Stimulated activated CD4-positive, alpha-beta T cell treated with anti-CD3 and anti-CD28 coated beads, Interleukin-4, amount 100 ng/mL, for 24 hours (primary cell): ENCODE measurements around the gene ACTN1.
"Not testable (repeated sequence)": the region's sequence is repeated elsewhere in the genome, so short reads cannot be mapped to it uniquely, and the experiment has no call there.

Experiments
- DNase-seq: peaks from one replicate; pipeline ENCODE4 v3.0.0-alpha.2; 2020

Gene ACTN1

DNA sequence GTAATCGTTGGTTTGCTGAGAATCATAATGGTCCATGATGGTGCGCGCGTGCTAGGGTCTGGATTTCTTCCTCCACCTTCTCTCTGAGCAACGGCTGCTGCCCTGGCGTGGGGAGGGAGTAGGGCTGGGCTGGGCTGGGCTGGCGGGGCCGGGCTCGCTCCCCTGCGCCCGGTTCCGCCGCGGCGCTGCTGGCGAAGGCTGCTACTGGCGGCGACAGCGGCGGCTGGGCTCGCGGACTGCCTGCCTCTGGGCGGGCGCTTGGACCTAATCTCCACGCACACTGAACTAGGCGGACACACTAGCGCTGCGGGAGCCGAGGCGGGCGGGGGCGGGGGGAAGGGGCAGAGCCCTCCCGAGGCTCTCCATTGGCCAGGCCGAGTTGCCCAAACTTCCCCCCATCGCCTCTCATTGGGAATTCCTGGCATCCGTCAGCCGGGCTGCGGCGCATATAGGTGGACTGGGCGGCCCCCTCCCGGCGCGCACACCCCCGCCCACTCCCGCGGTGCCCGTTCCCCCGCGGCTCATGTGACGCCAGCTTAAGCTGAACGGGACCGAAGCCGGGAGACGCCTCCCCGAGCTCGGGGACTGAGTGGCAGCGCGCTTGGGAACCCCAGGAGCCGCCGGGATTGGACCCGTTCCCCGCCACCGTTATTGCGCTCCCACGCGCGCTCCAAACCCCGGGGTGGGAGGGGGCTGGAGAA is at the start of gene ACTN1:
ACTN1 (minus strand) TSS at position 282 of the 701 bp plus-strand sequence; CDS start at position 36, 246 bp downstream.
- DNase-seq = peak; percentile 75

DNA sequence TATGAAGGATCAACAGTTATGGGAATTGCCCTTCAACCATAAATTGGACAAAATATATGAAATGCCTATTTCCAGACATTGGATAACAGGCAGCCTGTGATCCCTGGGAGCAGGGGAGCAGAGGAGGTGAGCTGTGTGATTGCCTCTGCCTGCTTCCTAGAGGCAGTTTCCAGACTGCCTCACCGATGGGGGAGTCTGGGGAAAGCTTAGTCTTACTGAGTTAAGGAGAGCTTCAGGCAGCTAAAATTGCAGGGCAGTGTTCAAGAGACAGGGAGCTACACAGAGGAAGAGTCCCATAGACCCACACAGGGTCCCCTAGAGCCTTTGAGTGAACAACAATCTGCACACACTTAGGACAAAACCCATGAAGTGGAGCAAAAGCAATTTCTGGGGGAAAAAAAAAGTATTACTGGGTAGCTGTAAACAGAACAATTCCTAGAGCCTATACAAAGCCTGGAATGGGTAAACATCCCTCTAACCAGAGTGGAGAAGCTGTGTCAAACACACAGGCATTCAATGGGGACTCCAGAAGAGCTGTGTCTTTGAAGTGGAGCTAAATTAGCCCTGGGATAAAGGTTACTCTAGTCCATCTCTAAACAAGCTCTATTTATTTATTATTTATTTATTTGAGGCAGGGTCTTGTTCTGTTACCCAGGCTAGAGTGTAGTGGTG is 48.3 kb upstream of the ACTN1 start:
- no peak for DNase-seq

DNA sequence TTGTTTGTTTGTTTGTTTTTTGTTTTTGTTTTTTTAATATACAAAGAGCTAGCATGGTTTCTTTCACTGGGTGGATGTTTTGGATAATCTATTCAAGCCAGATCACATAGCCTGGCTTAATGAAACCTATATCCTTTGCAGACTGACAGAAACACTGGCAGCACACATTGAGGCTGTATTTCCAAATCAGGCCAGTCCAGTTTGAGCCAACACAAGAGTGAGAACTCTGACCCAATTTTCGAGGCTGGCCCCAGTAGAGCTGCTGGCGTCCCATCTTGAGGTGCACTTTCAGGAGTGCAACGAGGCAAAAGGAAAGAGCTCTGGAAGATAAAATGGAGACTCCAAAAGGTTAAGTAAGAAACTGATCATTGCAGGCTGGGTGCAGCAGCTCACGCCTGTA is 43.9 kb upstream of the ACTN1 start:
- DNase-seq = no peak

DNA sequence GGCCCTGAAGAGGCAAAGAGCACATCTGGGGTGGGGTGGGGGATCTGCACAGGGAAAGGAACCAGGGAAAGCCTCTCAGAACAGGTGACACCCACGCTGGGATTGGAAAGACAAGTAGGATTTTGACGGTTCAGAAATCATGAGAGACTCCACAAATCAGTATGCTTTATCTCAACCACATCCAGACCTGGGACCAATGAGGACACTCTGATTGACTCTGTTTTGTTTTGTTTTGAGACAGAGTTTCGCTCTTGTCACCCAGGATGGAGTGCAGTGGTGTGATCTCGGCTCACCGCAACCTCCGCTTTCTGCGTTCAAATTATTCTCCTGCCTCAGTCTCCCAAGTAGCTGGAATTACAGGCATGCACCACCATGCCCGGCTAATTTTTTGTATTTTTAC is 43.0 kb upstream of the ACTN1 start:
- DNase-seq = not testable (repeated sequence)

DNA sequence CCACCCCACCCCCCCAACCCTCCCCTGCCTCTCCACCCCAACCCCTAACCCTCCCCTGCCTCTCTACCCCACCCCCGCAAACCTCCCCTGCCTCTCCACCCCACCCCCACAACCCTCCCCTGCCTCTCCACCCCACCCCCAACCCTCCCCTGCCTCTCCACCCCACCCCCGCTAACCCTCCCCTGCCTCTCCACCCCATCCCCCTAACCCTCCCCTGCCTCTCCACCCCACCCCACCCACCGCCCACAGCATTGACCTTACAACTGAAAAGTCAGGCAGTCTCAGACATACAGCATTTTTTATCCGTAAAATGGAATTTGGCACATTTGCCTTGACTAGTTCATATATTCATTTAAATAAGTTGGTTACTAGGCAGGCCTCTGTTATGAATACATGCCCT is 38.6 kb upstream of the ACTN1 start:
- DNase-seq = no peak

DNA sequence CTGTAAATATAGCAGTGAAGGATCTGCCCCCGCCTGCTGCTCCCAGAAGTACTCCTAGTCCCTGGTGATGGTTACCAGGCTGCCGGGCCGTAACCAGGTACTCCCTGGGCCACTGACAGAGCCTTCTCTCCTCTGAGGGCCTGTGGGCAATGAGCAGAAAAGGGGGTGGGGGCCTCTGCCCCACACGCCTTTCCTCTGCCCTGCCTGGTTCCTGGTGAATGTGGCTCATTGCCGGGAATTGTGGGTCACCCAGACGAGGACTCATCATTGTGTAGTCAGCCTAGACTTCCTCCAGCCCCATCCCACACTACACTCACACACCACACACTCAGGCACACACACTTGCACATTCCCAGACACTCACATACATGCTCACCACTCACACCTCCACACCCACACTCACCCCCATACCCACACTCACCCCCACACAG is 35.7 kb upstream of the ACTN1 start:
- no peak for DNase-seq

DNA sequence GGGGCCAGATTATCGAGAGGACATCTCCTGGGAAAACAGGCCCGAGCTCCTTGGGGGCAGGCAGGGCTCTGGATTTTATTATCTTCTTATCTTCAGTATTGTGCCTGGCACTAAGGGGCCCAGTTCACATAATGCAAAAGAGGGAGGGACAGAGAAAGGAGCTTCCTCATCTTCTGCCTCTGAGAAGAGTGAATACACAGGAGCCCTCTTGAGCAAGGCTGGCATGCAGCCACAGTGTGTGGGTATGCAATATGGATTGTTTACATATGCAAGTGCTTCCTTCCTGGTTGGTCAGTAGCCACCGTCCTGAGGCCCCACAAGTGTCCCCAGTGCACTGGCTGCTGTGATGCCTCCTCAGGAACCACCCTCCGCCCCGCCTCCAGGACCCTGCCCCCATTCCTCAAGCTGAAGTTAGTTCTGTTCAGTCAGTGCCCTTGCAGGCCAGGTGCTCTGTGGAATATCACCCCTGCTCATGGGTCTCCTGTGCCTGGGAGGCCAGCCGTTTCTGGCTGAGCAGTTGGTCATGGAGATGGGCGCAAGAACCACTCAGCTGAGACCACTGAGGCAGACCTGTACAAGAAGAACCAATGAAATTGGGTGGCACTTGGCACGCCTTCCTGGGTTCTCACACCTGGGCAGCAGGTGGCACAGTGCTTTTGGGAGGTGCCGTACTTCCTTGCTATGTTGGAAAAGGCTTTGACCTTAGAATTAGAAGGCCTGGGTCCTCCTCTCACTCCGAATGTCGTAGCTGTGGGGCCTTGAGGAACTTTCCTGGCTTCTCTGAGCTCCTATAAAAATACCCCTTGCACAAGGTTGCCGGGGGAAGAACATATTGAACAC is 35.1 kb upstream of the ACTN1 start:
- no peak for DNase-seq

DNA sequence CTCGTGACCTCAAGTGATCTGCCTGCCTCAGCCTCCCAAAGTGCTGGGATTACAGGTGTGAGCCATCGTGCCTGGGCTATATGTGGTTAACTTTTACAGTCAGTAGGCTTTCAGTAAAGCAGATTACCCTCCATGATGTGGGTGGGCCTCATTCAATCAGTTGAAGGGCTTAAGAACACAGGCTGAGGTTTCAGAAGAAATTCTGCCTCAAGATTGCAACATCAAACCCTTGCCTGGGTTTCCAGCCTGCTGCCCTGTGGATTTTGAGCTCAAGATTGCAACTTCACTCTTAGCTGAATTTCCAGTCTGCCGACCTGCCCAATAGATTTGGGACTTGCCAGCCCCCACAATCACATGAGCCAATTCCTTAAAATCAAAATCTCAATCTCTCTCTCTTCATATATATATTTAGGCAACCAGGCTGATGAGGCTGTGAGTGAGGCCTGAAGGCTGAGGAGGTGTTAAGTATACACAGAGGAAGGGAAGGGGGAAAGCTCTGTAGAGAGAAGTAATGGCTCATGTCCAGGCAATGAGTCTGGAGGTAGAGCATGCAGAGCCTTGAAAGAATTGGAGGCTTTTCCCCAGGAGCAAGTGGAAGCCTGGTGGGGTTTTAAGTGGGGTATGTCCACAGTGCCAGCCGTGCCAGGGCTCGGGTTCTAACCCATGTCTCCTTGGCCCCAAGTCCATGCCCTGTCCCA is 33.3 kb upstream of the ACTN1 start:
- no peak for DNase-seq

DNA sequence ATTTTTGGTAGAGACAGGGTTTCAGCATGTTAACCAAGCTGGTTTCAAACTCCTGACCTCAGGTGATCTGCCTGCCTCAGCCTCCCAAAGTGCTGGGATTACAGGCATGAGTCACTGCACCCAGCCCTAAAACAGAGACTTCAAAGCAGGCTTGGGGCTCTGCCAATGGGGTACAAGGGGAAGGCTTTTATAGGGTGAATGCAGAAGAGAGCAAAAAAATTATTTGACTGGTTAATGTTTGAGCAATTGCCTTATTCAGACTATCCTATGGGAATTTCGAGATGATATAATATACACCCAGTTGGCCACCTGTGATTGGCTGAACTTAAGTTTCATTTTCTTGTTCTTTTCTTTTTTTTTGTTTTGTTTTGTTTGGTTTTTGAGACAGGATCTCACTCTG is 31.5 kb upstream of the ACTN1 start:
- DNase-seq = no peak

DNA sequence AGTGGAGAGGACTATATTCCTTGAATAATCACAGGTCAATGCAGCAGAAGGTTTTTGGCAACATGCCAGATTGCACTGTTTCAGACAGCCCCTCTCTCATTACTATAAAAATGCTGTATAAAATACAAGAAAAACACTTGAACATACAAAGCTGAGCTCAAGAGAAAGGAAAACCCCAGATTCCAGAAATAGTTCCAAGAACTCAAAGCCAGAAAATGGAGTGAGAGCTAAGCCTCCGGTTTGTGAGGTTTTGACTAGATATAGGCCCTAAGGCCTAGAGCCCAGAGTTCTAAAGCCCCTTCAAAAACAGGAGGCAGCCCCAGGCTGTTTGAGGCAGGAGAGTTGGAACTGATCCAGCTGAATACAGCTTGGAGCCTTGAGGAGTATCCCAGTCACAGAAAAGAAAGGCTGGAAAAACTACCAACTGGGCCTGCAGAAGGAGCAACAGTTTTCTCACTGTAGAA is 29.4 kb upstream of the ACTN1 start:
- no peak for DNase-seq

DNA sequence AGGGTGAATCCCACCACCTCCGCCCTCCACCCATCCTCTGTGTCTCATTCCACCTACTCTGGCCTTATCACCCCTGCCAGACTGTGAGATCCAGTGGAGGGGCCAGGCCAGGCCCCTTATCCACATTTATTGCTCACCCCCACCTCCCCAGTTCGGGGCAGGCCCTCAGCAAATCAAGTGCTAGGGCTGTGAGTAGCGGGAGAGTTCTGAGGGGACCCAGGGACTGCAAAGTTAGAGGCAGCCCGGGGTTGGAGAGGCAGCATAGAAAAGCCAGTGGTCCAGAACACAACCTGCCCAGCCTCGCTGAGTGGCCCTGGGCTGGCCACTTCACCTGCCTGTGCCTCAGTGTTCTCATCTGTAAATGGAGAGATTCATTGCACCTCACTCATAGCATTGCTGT is 27.2 kb upstream of the ACTN1 start:
- DNase-seq = no peak

DNA sequence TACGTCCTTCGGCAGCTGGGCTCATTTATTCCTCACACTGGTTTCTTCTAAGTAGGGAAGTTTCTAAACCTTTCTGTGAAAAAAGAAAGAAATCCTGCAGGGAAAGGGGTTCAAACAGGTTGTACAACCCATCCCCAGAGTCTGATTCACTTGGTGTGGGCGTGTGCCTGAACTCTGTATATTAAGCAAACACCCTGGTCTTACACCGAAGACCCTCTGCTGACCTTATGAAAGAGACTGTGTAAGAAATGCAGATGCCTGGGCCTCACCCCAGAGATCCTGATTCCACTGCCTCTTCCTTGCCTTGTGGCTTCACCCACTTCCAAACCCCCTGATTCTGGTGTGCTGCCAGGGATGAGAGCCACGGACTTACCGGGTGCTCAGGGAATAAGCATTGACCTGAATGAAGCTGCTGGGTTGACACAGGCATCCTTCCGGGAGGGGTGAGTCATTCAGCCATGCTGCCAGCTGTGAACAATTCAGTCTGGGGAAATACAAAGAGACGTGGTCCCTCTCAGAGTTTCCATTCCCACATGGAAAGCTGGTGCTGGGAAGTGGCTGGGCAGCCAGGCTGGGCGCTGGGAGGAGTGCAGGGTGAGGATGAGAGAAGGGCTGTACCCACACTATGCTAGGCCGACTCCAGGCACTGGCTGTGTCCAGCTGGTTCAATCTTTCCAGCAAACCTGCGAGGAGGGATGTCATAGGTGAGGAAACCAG is 26.5 kb upstream of the ACTN1 start:
- DNase-seq = no peak

DNA sequence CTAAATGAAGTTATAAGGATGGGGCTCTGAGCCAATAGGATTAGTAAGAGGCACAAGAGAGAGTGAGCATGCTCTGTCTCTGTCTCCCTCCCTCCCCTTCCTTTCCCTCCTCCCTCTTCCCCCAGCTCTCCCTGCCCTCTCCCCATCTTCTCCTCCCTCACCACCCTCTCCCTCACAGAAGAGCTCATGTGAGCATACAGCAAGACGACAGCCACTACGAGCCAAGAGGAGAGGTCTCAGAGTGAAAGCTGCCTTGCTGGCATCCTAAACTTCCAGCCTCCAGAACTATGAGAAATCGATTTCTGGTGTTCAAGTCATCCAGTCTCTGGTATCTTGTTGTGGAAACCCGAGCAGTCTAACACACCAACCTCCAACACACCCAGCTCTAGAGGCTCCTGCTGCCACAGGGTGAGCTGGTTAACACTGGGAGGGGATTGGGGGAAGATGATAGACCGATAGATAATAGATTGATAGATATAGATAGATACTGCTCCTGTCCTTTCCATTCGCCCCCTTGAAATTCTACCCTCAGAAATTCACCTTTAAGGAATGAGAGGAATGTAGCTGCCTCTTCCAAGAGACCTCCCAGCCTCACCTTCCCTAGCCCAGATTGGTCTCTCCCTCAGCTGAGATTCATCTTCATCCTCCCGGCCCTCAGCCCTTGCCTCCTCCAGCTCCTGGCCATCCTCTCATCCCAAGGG is 25.8 kb upstream of the ACTN1 start:
- DNase-seq = no peak

DNA sequence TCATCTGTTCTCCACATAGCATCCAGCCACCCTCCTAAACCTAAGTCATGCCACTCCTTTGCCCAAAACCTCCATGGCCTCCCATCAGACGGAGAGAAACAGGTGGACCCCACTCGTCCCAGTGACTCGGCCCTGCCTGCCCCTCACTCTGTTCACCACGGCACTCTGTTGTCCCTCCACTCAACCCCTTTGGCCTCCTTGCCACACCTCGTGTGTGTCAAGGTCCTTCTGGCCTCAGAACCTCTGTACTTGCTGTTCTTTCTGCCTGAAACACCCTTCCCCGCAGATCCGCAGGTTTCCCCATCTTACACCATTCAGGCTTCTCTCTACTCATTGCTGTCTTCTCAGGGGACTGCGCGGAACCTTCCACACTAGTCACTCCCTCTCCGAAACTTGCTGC is 24.5 kb upstream of the ACTN1 start:
- DNase-seq = no peak

DNA sequence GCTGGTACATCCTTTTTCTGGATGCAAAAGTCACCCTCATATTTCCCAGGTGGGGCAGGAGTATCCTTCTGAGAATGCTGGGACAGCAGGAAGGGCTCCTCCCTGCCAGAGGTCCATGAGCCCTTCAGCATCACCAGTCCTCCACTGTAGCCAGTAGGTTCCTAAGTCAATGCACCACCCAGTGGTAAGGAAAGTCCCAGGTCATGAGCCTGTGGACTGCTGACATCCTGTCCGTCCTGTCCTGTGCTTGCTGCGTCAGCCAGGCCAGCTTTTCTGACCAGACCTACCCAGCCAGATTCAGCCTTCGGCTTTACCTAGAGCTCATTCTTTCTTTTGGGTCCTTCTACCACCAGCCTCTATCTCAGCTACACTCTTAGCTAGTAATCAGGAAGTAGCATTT is 23.0 kb upstream of the ACTN1 start:
- DNase-seq = no peak

DNA sequence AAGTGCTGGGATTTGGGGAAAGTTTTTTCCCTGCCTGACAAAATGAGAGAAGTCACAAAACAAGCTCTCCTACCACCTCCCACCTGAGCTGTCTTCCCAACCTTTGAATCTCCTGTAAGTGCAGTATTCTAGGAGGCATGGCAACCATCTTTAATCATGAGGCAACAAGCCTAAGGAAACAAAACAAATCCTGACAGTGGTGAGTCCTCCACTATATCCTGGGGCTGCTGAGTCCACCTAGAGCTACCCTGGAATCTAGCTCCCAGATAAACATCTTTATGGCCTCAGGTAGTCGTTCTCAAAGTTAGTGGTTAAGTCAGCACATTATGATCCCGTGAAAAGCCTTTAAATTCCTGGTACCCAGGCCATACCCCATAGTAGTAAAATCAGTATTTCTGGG is 22.3 kb upstream of the ACTN1 start:
- DNase-seq = no peak

DNA sequence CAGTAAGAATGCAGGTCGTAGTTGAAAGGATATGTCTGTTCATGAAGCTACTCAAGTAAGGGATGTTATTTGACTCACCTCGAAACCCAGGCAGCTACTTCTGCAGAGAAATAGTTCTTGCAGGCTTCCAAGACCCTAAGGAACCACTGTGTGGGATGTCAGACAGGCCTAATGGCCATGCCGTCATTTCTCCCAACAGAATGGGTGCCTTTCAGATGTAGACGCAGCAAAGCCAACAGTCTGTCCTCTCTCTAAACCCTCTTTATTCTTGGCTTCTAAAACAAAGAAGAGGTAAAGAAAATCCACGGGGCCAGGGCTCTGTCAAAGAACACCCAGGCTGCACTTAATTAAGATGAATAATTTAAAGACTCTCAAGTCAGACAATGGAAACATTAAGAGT is 19.0 kb upstream of the ACTN1 start:
- DNase-seq = no peak

DNA sequence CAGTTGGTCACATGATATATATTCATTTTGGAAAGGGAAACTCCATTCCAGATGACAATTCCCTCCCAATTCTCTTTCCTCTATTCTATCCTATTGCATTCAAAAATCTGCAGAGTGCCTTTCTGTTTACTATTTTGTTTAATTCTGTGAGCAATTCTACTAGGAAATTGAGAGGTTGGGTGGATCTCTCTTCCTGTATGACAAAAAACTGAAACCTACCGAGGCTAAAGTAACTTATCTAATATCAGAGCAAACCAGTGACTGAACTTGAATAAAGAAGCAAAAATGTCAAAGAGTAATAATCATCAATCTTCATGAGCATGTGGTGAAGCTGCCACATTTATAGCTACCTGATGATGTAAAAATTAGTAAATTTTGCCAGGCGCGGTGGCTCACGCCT is 16.6 kb upstream of the ACTN1 start:
- no peak for DNase-seq

DNA sequence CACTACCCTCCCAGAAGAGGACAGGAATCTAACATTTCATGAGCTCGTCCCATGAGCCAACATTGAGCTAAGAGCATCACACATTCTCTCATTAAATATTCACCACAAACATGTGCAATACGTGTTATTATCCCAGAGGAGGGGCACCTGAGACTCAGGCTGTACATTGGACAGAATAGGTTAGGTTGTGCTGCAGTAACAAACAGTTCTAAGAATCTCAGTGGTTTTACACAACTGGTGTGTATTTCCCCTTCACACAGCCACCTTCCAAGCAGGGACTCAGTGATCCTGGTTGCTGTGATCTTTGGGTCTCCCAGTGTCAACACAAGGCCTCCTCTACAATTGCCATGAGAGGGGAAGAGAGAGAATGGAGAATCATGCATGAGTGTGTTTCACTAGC is 15.0 kb upstream of the ACTN1 start:
- no peak for DNase-seq

DNA sequence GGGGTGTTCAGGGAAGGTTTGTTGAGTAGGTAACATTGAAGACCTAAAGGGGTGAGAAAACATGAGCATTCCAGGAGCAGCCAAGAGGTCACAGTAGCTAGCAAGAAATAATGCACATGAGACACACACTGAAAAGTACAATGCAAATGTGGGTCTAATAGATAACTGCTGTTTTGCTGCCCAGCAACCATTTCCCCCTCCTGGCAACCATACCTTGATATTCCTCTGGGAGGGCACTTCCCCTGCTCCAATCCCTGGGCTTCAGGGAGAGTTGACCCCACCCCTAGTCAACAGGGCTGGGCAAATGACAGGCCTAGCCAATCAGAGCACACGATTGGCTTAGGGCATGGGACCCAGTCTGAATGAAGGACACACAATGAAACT is 8.5 kb upstream of the ACTN1 start:
- DNase-seq = no peak

DNA sequence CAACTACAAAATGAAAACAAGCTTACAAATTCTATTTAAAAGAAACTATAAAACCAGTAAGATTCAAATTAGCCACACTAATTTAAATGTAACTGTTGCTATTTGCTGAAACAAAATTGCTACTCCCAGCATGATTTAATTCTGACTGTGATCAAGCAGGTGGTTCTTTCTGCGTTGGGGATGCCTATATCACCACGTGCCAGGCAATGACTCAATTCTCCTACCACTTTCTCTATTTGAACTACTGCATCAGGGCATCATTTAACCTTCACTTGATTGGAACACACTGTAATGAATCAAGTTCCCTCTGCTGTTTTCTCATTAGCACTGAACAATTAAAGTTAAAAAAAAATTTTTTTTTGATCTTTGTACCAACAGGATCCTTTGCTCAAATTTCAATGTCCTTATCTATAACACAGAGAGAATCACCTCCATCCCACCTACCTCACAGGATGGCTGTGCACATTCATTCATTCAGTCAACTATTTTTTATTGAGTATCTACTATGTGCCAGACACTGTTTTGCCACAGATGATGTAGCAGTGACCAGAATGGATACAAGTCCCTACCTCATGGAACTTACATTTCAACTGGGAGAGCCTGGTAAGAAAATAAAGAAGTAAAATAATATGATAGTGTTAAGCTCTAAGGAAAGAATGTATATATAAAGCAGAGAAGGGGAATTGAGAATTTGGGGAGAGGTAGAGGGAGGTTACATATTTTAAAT is 8.0 kb upstream of the ACTN1 start:
- peak; percentile 36 for DNase-seq
